ENCODE results near the gene RSBN1L. TPM values are rescaled to one million over a fixed set of nuclear protein-coding genes. Genes with fewer than 3 reads are reported as not detected.

Gene RSBN1L
- total and polyA plus RNA-seq, 2 of the 8 experiments (the other 6 are each of a cell fraction or from before 2014, with no cell fraction given): 4.1 to 22.1 TPM

GRCh38 chr7:77783545-77783944 lies 87.3 kb downstream of the RSBN1L start:
- Histone ChIP-seq H3K4me3 (ENCODE audit: extremely low read depth in 1 of 4, insufficient read depth in 2 of 4, low read depth in 3 of 4, low read length in 4 of 4) (no peak overlapping the region), H2AFZ (ENCODE audit: low read length) (no peak overlapping the region), H3K14ac (ENCODE audit: insufficient read length) (no peak overlapping the region), H4K8ac (ENCODE audit: extremely low read depth, insufficient read depth, low read length) (no peak overlapping the region), H2BK5ac (ENCODE audit: low read depth, low read length) (no peak overlapping the region), H3K18ac (ENCODE audit: extremely low read depth, low read length) (no peak overlapping the region), H4K5ac (ENCODE audit: insufficient read length, low read depth, low read length) (no peak overlapping the region), H3K9ac (replicated peaks in 1 of 4; ENCODE audit: extremely low read depth in 1 of 4, low read depth in 3 of 4, low read length in 3 of 4) (no peak overlapping the region), H3K79me1 (ENCODE audit: low read depth, low read length) (no peaks in the 10 kb centered on the region), H3K4me2 (ENCODE audit: insufficient read depth in 1 of 2, low read depth in 2 of 2, low read length in 2 of 2) (no peak overlapping the region), H4K20me1 (replicated peaks in 1 of 2; ENCODE audit: control insufficient read depth in 1 of 2, insufficient read depth in 2 of 2, low read length in 2 of 2) (no peaks in the 10 kb centered on the region), H2BK15ac (ENCODE audit: low read length) (no peak overlapping the region), H3K27me3 (replicated peaks in 1 of 4; ENCODE audit: control insufficient read depth in 3 of 4, extremely low read depth in 1 of 4, insufficient read depth in 3 of 4, low read length in 3 of 4) (no peaks in the 10 kb centered on the region), H3K27ac (ENCODE audit: low read depth, low read length) (no peak overlapping the region), H3K4ac (replicated peaks; ENCODE audit: insufficient read length, low read depth, low read length) (no peak overlapping the region), H2BK20ac (ENCODE audit: low read length) (no peak overlapping the region), H2BK120ac (replicated peaks; ENCODE audit: low read depth, low read length) (no peak overlapping the region), H3K23me2 (ENCODE audit: low read depth, low read length) (no peaks in the 10 kb centered on the region), H3K23ac (ENCODE audit: insufficient read length) (no peak overlapping the region), H2AK5ac (ENCODE audit: low read depth, low read length) (no peak overlapping the region), H3K4me1 (replicated peaks in 1 of 4; ENCODE audit: control insufficient read depth in 3 of 4, insufficient read depth in 4 of 4, low read length in 3 of 4) (no peaks in the 10 kb centered on the region), H2BK12ac (ENCODE audit: low read depth, low read length) (no peak overlapping the region), H3K36me3 (ENCODE audit: control insufficient read depth in 2 of 4, insufficient read depth in 4 of 4, low read length in 3 of 4) (peaks cover 0 to 15% (median 2%) of the 10 kb centered on the region in 4 experiments; a peak in 3 of 8 replicates), H4K91ac (replicated peaks; ENCODE audit: insufficient read length, low read length) (no peak overlapping the region), H3K79me2 (ENCODE audit: control insufficient read depth in 1 of 2, insufficient read depth in 2 of 2, low read length in 2 of 2) (no peaks in the 10 kb centered on the region), H3K9me3 (ENCODE audit: insufficient read depth in 2 of 2, low read depth in 1 of 2, low read length in 1 of 2) (no peaks in the 10 kb centered on the region), H3K56ac (replicated peaks; ENCODE audit: insufficient read length, low read depth, low read length) (no peak overlapping the region)
- no peak for TF ChIP-seq CTBP2 (IDR thresholded peaks at IDR 0.05; ENCODE audit: borderline replicate concordance, insufficient read depth, insufficient read length, low read length)
- TF ChIP-seq CEBPB (IDR thresholded peaks at IDR 0.05; ENCODE audit: low read depth, low read length): no peak
- no peak for TF ChIP-seq ATF2 (IDR thresholded peaks at IDR 0.05; ENCODE audit: low read length)
- no peak for TF ChIP-seq GTF2F1 (IDR thresholded peaks at IDR 0.05; ENCODE audit: borderline replicate concordance, low read depth, low read length)
- no peak for TF ChIP-seq HDAC2 (IDR thresholded peaks at IDR 0.05; ENCODE audit: borderline replicate concordance in 1 of 2, low read depth in 2 of 2, low read length in 2 of 2)
- TF ChIP-seq SUZ12 (IDR thresholded peaks at IDR 0.05; ENCODE audit: low read length): no peak
- TF ChIP-seq CHD2 (IDR thresholded peaks at IDR 0.05; ENCODE audit: low read length): no peak
- TF ChIP-seq SP4 (IDR thresholded peaks at IDR 0.05; ENCODE audit: low read length): no peak
- 83% methylated on average over 3 of the region's 3 CpGs; no CpG with 5 or more reads in 1 of the 2 experiments for WGBS, 2 experiments (ENCODE audit: extremely low coverage in 1 of 2, insufficient coverage in 1 of 2, insufficient read length in 1 of 2, insufficient replicate concordance in 2 of 2, low coverage in 1 of 2, low lambda C conversion rate in 2 of 2, missing lambda C conversion rate in 1 of 2)
- DNase-seq (ENCODE audit: low read depth in 1 of 2, low spot score in 2 of 2) (no peak), FAIRE-seq (no peak)
- ChIA-PET POLR2A (ENCODE audit: partially characterized antibody) (no interaction called here), CTCF (ENCODE audit: partially characterized antibody) (no interaction called here)

Data from H1 (cell line).